ENCODE data around the gene PRKCE. TPM values are rescaled to one million over a fixed set of nuclear protein-coding genes. Genes with fewer than 3 reads are reported as not detected.

The PRKCE gene
- total RNA-seq, 1 donor from 2014 or later, result 21.0 TPM

- Histone ChIP-seq H3K36me3 (ENCODE audit: control insufficient read depth, insufficient read depth, low read length) (no peaks in the 10 kb centered on the region), H3K4me3 (ENCODE audit: low read depth, low read length) (no peak overlapping the region), H3K27me3 (ENCODE audit: control insufficient read depth, insufficient read depth, low read length) (no peaks in the 10 kb centered on the region)
- no peak for DNase-seq (ENCODE audit: low read depth)
- TF ChIP-seq CTCF (IDR thresholded peaks at IDR 0.05; ENCODE audit: insufficient read depth, low read length, poor library complexity, severe bottlenecking), result no peak
Measured at GRCh38 chr2:46198164-46198883, 546.8 kb downstream of the PRKCE start.

GRCh38 chr2:46198966-46199365 lies 547.5 kb downstream of the PRKCE start:
- Histone ChIP-seq H3K36me3 (ENCODE audit: control insufficient read depth, insufficient read depth, low read length) (no peaks in the 10 kb centered on the region), H3K4me3 (ENCODE audit: low read depth, low read length) (no peak overlapping the region), H3K27me3 (ENCODE audit: control insufficient read depth, insufficient read depth, low read length) (no peaks in the 10 kb centered on the region)
- TF ChIP-seq CTCF (IDR thresholded peaks at IDR 0.05; ENCODE audit: insufficient read depth, low read length, poor library complexity, severe bottlenecking), result no peak
- no peak for DNase-seq (ENCODE audit: low read depth)

GRCh38 chr2:46200100-46200690 lies 548.7 kb downstream of the PRKCE start:
- H3K4me3 ChIP-seq (ENCODE audit: low read depth, low read length), result no peak overlapping the region
- TF ChIP-seq CTCF (IDR thresholded peaks at IDR 0.05; ENCODE audit: insufficient read depth, low read length, poor library complexity, severe bottlenecking), result no peak
- DNase-seq (ENCODE audit: low read depth), result no peak

GRCh38 chr2:46200861-46201605 lies 549.6 kb downstream of the PRKCE start:
- Histone ChIP-seq H3K27me3 (ENCODE audit: control insufficient read depth, insufficient read depth, low read length) (no peaks in the 10 kb centered on the region), H3K36me3 (ENCODE audit: control insufficient read depth, insufficient read depth, low read length) (no peaks in the 10 kb centered on the region), H3K4me3 (ENCODE audit: low read depth, low read length) (no peak overlapping the region)
- no peak for TF ChIP-seq CTCF (IDR thresholded peaks at IDR 0.05; ENCODE audit: insufficient read depth, low read length, poor library complexity, severe bottlenecking)
- no peak for DNase-seq (ENCODE audit: low read depth)

More at GRCh38 chr2:46200100-46200690, 548.7 kb downstream of the PRKCE start:
- Histone ChIP-seq H3K36me3 (ENCODE audit: control insufficient read depth, insufficient read depth, low read length) (no peaks in the 10 kb centered on the region), H3K27me3 (ENCODE audit: control insufficient read depth, insufficient read depth, low read length) (no peaks in the 10 kb centered on the region)

GRCh38 chr2:46202453-46202852 lies 551.0 kb downstream of the PRKCE start:
- Histone ChIP-seq H3K4me3 (ENCODE audit: low read depth, low read length) (no peak overlapping the region), H3K36me3 (ENCODE audit: control insufficient read depth, insufficient read depth, low read length) (no peaks in the 10 kb centered on the region), H3K27me3 (ENCODE audit: control insufficient read depth, insufficient read depth, low read length) (no peaks in the 10 kb centered on the region)
- no peak for DNase-seq (ENCODE audit: low read depth)
- no peak for TF ChIP-seq CTCF (IDR thresholded peaks at IDR 0.05; ENCODE audit: insufficient read depth, low read length, poor library complexity, severe bottlenecking)
